HEK293T (cell line): Measurements from ENCODE around the gene AP5Z1.

Experiments used
- BHLHE40 ChIP-seq: fragments of 450-650 bp; IDR thresholded peaks from 2 replicates; pipeline ENCODE4 v1.6.1; 2016; ENCODE audit warnings: mild to moderate bottlenecking, moderate library complexity, borderline replicate concordance
- CTBP1 ChIP-seq: fragments of 450-650 bp; IDR thresholded peaks from 2 replicates; pipeline ENCODE4 v1.6.1; 2016; ENCODE audit warnings: borderline replicate concordance
- FOXA1 ChIP-seq: fragments of 450-650 bp; IDR thresholded peaks from 2 replicates; pipeline ENCODE4 v1.6.1; 2016; ENCODE audit warnings: mild to moderate bottlenecking
- FOXM1 ChIP-seq: fragments of 450-650 bp; IDR thresholded peaks from 2 replicates; pipeline ENCODE4 v1.6.1; 2017; ENCODE audit warnings: mild to moderate bottlenecking, borderline replicate concordance
- HDGF ChIP-seq: fragments of 450-650 bp; IDR thresholded peaks from 2 replicates; pipeline ENCODE4 v1.6.1; 2017; ENCODE audit warnings: antibody characterized with exemption, borderline replicate concordance
- L3MBTL2 ChIP-seq: fragments of 450-650 bp; conservative IDR thresholded peaks from 2 replicates; pipeline ENCODE4 v1.6.1; 2016; ENCODE audit warnings: mild to moderate bottlenecking
- NFRKB ChIP-seq: fragments of 450-650 bp; IDR thresholded peaks from 2 replicates; pipeline ENCODE4 v1.6.1; 2016; ENCODE audit warnings: mild to moderate bottlenecking, moderate library complexity
- SP1 ChIP-seq: fragments of 450-650 bp; IDR thresholded peaks from 2 replicates; pipeline ENCODE4 v1.6.1; 2017
- SUZ12 ChIP-seq: fragments of 450-650 bp; IDR thresholded peaks from 2 replicates; pipeline ENCODE4 v1.6.1; 2016; ENCODE audit warnings: mild to moderate bottlenecking
- TF ChIP-seq, protein P1 (sequence below): fragments of 450-650 bp; IDR thresholded peaks from 2 replicates; pipeline ENCODE4 v1.6.1; 2016

DNA sequence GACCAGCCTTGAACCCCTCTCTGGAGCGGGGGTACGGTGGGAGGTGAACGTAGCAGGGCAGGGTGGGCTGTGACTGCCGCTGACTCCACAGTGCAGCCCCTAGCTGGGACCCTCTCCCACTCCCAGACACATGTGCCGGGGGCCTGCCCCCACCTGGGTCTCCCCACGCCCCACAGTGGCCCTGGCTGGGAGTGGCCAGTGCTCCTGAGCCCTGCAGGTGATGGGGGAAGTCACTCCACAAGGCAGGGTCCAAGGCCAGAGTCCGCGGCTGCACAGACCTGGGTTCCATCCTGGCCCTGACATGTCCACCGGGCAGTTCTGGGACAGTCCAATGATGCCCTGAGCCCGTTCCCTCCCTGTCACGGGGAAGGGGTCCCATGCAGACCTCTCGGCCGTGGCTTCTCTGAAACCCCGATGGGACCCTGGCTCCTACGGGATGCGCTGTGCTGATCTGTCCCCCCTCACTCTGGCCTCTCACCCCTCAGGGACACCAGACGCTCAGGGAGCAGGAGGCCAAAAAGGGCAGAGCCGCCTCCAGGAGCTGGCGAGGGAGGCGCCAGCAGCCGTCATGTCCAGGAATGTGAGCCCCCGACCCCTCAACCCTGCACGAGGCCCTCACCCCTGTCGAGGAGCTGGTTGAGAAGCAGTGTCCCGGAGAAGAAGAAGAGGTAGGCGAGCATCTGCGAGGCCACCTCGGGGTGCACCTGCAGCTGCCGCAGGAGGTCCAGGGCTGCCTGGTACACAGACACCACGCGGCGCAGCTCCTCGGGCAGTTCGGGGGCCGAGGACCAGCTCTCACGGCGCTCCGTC lies 40.4 kb downstream of the AP5Z1 start:
- TF ChIP-seq L3MBTL2 (no peak), CTBP1 (no peak), BHLHE40 (no peak), FOXA1 (no peak), SUZ12 (no peak), FOXM1 (no peak), HDGF (no peak), NFRKB (no peak), SP1 (no peak)
- TF ChIP-seq, protein P1, sequence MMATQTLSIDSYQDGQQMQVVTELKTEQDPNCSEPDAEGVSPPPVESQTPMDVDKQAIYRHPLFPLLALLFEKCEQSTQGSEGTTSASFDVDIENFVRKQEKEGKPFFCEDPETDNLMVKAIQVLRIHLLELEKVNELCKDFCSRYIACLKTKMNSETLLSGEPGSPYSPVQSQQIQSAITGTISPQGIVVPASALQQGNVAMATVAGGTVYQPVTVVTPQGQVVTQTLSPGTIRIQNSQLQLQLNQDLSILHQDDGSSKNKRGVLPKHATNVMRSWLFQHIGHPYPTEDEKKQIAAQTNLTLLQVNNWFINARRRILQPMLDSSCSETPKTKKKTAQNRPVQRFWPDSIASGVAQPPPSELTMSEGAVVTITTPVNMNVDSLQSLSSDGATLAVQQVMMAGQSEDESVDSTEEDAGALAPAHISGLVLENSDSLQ: no peak
